GM21526 (cell line): Measurements from ENCODE around the gene CENPU.
A peak's percentile ranks its signal among the peaks of the same experiment; 100 is the strongest.
"Not testable (repeated sequence)": the region's sequence is repeated elsewhere in the genome, so short reads cannot be mapped to it uniquely, and the experiment has no call there.

Experiments used
- ATAC-seq: cut with Tn5 transposase; IDR thresholded peaks from one replicate; pipeline ENCODE4 v1.9.1; 2021; ENCODE audit warnings: moderate library complexity; ENCODE audit not compliant: unreplicated experiment, low FRiP score

The CENPU gene, protein sequence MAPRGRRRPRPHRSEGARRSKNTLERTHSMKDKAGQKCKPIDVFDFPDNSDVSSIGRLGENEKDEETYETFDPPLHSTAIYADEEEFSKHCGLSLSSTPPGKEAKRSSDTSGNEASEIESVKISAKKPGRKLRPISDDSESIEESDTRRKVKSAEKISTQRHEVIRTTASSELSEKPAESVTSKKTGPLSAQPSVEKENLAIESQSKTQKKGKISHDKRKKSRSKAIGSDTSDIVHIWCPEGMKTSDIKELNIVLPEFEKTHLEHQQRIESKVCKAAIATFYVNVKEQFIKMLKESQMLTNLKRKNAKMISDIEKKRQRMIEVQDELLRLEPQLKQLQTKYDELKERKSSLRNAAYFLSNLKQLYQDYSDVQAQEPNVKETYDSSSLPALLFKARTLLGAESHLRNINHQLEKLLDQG

GRCh38 chr4:184733654-184734524 is at the start of gene CENPU:
Gene CENPU, minus strand, starts transcription at chr4:184734096. Its CDS starts 34 bp downstream, at chr4:184734062.
- ATAC-seq = peak; percentile 86

DNA sequence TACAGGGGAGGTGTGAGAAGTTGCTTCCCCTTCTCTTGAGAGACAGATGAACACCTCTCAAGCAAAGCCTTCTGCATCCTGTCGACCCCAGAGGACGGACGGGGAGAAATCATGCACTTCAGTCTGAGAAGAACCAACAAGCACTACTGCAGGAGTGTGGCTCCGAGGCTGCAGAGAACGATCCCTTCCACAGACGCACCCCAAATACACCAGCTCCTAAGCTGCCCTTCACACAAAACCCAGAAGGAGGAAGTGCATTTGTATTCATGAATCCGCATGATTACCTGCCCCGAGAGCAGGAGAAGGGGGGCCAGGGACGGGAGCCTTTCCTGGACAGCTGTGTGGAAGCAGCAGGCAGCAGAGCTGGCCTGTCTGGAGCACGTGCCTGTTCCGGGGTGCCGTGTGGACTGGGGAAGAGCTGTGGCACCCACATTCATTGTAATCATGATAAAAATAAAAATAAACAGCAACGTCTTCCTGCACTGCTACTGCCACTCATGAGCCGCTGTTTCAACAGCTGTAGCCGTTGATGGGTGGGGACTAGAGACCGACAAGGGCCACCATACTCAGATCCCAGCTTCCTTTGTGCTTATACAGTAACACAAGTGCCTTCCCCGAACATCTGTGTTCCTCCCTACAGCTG is 49.0 kb upstream of the CENPU start:
- ATAC-seq = peak; percentile 53

GRCh38 chr4:184779160-184779559 is 45.3 kb upstream of the CENPU start:
- not testable (repeated sequence) for ATAC-seq

DNA sequence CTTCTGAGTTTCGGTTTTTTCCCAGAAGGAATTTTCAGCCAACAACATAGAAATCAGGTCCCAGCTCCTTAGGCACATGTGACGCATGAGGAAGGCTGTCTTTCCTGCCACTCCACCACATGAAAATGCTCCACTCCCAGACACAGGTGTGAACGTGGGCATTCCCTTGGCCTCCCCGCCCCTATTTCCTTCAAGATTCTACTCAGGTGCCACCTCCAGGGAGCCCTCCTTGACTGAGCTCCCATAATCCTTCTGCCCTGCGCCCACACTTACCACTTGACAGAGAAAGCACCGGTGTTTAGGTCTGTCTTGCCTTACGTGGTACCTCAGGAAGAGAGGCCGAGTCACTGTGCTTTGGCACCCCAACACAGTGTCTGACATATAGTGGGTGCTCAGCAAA is 44.4 kb upstream of the CENPU start:
- no peak for ATAC-seq

DNA sequence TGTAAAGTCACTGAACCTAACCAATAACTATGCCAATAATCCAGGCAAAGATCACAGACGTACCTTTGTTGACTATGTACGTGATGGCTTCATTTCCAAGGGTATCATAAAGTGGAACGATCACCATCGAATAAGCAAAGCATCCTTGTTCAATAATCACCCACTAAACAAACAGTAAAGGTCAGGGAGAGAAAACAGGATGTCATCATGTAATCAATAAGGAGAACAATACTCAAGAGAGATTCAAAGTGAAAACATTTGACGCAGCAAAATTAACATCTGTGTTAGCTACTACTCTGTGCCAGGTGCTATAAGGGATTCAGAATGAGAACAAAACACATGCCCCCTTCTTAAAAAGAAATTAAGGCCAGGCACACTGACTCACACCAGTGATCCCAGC is 42.9 kb upstream of the CENPU start:
- ATAC-seq = no peak

- ATAC-seq = no peak
These were observed 42.1 kb upstream of the CENPU start for GRCh38 chr4:184775854-184776555.

- no peak for ATAC-seq
These were observed 40.3 kb upstream of the CENPU start for GRCh38 chr4:184774152-184774551.

DNA sequence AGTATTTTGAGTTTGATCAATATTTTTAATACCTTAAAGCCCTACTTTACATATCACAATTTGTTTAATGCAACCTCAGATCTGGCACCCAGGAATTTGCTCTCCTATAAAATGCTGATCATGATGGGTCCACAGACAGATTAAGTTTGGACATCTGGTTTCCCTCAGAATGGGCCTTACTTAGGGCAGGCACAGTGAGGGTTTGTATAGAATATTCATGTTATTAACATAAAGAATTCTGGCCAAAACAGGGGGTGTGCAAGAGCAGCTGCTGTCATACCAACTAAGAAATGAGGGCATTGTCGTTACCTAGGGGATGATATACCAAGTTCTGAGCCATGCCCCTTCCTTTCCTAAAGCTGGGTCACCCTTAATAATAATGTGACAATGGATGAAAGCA is 37.5 kb upstream of the CENPU start:
- ATAC-seq = no peak

DNA sequence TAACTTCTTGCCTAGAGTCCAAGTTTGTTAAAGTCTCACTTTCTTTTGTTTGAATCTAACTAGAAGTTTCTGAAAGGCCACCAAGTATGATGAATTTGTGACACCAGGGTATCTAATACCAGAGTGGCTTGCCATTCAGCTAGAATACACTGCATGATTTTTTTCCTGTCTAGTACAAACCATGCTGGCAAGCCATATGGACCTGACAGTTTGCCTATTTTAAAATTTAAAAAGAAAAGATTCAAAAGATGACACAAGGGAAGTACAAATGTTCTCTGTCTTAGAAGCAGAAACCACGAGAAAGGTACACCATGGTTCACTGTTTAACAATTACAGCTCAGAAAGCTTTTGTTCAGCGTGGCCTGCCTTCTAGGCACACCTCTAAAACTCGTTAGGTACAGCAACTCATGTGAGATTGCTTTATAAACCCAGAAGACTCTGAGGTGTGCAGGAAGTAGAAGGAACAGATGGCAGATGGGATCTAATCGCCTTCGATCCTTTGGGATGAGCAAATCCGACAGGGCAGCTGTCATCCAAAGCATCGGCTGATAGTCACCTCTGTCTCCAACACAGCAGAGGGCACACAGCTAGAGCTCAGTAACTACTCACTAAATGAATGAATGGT is 35.4 kb upstream of the CENPU start:
- no peak for ATAC-seq

DNA sequence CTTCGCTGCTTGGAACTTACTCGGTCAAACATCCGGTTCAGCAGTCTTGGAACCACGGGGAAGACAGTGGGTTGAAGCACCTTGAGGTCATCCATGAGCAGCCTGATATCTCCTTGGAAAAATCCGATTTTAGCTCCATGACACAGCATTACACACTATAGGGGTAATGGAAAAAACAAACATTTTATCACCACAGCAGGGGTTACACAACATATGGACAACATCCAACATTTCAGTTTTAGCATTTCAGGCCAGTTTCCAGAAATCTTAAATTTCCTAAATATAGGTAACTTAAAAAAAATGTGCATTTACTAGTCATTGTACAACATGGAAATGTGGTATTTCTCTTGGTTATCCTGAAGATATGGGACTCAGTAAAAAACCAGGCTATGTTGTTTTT is 34.4 kb upstream of the CENPU start:
- no peak for ATAC-seq

- ATAC-seq = no peak
These were observed 32.5 kb upstream of the CENPU start for GRCh38 chr4:184766446-184766845.

DNA sequence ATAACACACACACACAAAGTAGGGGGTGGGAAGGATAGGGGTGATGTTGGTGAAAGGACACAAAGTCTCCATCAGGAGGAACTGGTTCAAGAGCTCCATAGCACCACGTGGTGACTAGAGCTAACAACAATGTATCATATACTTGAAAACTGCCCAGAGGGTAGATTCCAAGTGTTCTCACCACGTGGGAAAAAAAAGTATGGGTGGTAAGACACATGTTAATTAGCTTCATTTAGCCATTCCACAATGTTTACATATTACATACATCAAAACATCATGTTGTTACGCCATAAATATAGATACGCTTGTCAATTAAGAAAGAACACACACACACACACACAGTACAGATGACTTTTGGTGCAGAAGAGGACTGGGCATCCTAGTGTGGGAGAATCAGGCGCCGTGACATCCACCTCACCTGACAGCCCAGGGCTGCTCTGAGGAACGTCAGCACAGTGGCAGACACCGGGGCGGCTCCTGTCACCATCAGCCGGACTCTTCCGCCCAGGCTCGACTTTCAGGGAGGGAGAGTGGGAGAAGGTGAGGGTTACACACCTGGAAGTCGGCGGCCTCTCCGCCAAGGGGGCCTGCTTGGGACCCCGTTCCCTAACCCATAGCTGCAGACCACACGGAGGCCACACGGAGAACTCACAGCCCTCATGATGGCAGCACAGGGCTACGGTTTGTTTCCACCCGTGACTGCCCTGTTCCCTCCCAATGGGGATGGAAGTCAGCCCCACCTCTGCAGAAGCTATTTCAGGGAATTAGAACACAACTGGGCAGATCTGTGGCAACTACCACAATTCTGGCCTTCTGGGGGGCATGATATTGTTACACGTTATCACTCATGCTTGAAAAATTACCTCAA is 31.8 kb upstream of the CENPU start:
- ATAC-seq = no peak

- no peak for ATAC-seq
These were observed 30.7 kb upstream of the CENPU start for GRCh38 chr4:184764601-184765000.

GRCh38 chr4:184763150-184763780 is 29.4 kb upstream of the CENPU start:
- no peak for ATAC-seq

GRCh38 chr4:184762100-184762499 is 28.2 kb upstream of the CENPU start:
- peak; percentile 86 for ATAC-seq

DNA sequence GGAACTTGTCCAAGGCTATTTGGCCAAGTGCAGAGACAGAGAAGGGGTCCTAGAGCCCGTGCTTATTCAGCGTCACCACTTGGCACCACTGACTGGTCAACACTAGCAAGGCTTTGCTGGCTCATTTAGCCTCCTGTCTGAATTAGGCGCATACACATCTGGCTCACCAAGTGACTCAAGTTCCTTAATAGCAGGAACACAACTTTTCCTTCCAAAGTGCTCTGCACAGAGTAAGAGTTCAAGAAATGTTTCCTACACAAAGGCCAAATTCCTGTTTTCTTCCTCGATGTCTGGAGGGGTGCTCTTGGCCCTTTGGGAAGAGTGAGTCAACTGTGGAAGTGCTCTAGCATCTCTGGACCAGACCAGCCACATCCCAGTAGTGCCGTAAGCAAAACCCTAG is 26.8 kb upstream of the CENPU start:
- ATAC-seq = no peak

- ATAC-seq = no peak
These were observed 23.9 kb upstream of the CENPU start for GRCh38 chr4:184757810-184758209.

DNA sequence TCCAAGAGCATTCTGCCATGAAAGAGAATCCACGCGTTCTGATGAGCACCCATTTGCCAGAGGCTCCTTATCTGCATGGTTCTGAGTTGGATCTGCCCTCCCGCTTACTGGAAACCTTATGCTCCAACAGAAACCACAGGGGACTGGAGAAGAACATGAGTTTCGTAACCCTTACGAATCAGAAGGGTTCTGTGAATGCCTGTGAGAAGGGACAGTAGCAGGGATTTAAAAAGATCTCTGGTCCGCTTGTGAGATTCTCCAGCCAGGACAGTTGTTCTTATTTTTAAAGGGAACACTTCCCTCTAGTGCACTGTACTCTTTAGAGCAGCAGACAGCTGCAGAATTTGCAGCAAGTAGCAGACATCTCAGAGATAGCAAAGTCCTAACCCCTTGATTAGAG is 22.5 kb upstream of the CENPU start:
- ATAC-seq = no peak

GRCh38 chr4:184755278-184755677 is 21.4 kb upstream of the CENPU start:
- ATAC-seq = no peak
